GM18951 (cell line): ENCODE data around the gene PPIL6.

Experiments
- POLR2A ChIP-seq: IDR thresholded peaks from 4 replicates; pipeline ENCODE4 v1.6.1; 2011; ENCODE audit warnings: mild to moderate bottlenecking; ENCODE audit not compliant: insufficient read length, insufficient read depth; ENCODE audit errors: extremely low read depth
- in situ Hi-C: fragments of 300-500 bp; cut with MboI; formaldehyde crosslinking; loops from one replicate; pipeline ENCODE4 v1.12.0; 2022; ENCODE audit warnings: low sequenced_read_pairs, mixed read lengths, inconsistent platforms; ENCODE audit not compliant: unreplicated experiment

PPIL6 gene

GRCh38 chr6:109434456-109434855, 6.0 kb downstream of the PPIL6 start:
- in situ Hi-C loops = no loop called here
- no peak for TF ChIP-seq POLR2A

- in situ Hi-C loops = no loop called here
- TF ChIP-seq POLR2A = no peak
Measured at GRCh38 chr6:109429496-109429895, 10.9 kb downstream of the PPIL6 start.

- TF ChIP-seq POLR2A = no peak
- in situ Hi-C loops = no loop called here
Measured at GRCh38 chr6:109428889-109429477, 11.4 kb downstream of the PPIL6 start.

GRCh38 chr6:109424946-109425345, 15.5 kb downstream of the PPIL6 start:
- in situ Hi-C loops = no loop called here
- no peak for TF ChIP-seq POLR2A

- no peak for TF ChIP-seq POLR2A
- in situ Hi-C loops = no loop called here
Measured at GRCh38 chr6:109421184-109421583, 19.2 kb downstream of the PPIL6 start.

- TF ChIP-seq POLR2A = no peak
- in situ Hi-C loops = no loop called here
Measured at GRCh38 chr6:109420751-109421150, 19.7 kb downstream of the PPIL6 start.

- no peak for TF ChIP-seq POLR2A
- in situ Hi-C loops = no loop called here
Measured at GRCh38 chr6:109417646-109418045, 22.8 kb downstream of the PPIL6 start.

- in situ Hi-C loops = no loop called here
- no peak for TF ChIP-seq POLR2A
Measured at GRCh38 chr6:109411034-109411433, 29.4 kb downstream of the PPIL6 start.

GRCh38 chr6:109406196-109406595, 34.2 kb downstream of the PPIL6 start:
- TF ChIP-seq POLR2A = no peak
- in situ Hi-C loops = no loop called here

GRCh38 chr6:109397020-109397419, 43.4 kb downstream of the PPIL6 start:
- no peak for TF ChIP-seq POLR2A
- in situ Hi-C loops = no loop called here

GRCh38 chr6:109396046-109396718, 44.2 kb downstream of the PPIL6 start:
- in situ Hi-C loops = no loop called here
- TF ChIP-seq POLR2A = no peak

GRCh38 chr6:109393886-109394281, 46.5 kb downstream of the PPIL6 start:
- in situ Hi-C loops = no loop called here

GRCh38 chr6:109393157-109393885, 47.1 kb downstream of the PPIL6 start:
- in situ Hi-C loops = no loop called here
- no peak for TF ChIP-seq POLR2A

More at GRCh38 chr6:109393886-109394281, 46.5 kb downstream of the PPIL6 start:
- no peak for TF ChIP-seq POLR2A
